Astrocyte of the spinal cord (primary cell): Measurements from ENCODE around the gene BCL7B.
"Not testable (repeated sequence)": the region's sequence is repeated elsewhere in the genome, so short reads cannot be mapped to it uniquely, and the experiment has no call there.

Source experiments
- DNase-seq: peaks from one replicate; pipeline ENCODE4 v3.0.0; 2011; ENCODE audit warnings: low read depth, low spot score
- H3K4me3 ChIP-seq: 2 replicates; pipeline ENCODE4 v1.5.1; 2011; ENCODE audit warnings: low read depth, mild to moderate bottlenecking, low read length, moderate library complexity
- CTCF ChIP-seq: IDR thresholded peaks from 2 replicates; pipeline ENCODE4 v1.5.1; 2012; ENCODE audit warnings: low read depth, mild to moderate bottlenecking, low read length, inconsistent platforms
- in situ Hi-C: cut with HindIII; loops from 2 replicates; pipeline ENCODE4 v1.10.0; 2017; ENCODE audit warnings: low sequenced_read_pairs

BCL7B gene

GRCh38 chr7:73496626-73497025, 60.9 kb downstream of the BCL7B start:
- in situ Hi-C loops = no loop called here
- no peak for TF ChIP-seq CTCF

GRCh38 chr7:73495507-73495906, 62.0 kb downstream of the BCL7B start:
- in situ Hi-C loops, DNase-seq, H3K4me3 ChIP-seq: not testable (repeated sequence)

More at GRCh38 chr7:73496626-73497025, 60.9 kb downstream of the BCL7B start:
- no peak overlapping the region for H3K4me3 ChIP-seq
- no peak for DNase-seq

GRCh38 chr7:73489976-73490375, 67.5 kb downstream of the BCL7B start:
- TF ChIP-seq CTCF = no peak
- in situ Hi-C loops = no loop called here

GRCh38 chr7:73487486-73487885, 70.0 kb downstream of the BCL7B start:
- no peak for TF ChIP-seq CTCF
- no peak for DNase-seq
- H3K4me3 ChIP-seq = no peak overlapping the region
- in situ Hi-C loops = no loop called here

More at GRCh38 chr7:73489976-73490375, 67.5 kb downstream of the BCL7B start:
- DNase-seq = no peak
- no peak overlapping the region for H3K4me3 ChIP-seq
